Skeletal muscle cell (primary cell): ENCODE results near the gene TFDP2.
"Not testable (repeated sequence)": the region's sequence is repeated elsewhere in the genome, so short reads cannot be mapped to it uniquely, and the experiment has no call there.

Source experiments
- DNase-seq: peaks from one replicate; pipeline ENCODE4 v3.0.0-alpha.2; 2010; ENCODE audit warnings: low read depth
- H3K4me3 ChIP-seq: 2 replicates; pipeline ENCODE4 v1.5.1; 2011; ENCODE audit warnings: low read depth, mild to moderate bottlenecking, control low read depth, low read length, moderate library complexity

Gene TFDP2

GRCh38 chr3:141986548-141987107 lies 162.7 kb downstream of the TFDP2 start:
- no peak for DNase-seq
- no peak overlapping the region for H3K4me3 ChIP-seq

GRCh38 chr3:141981084-141981483 lies 168.3 kb downstream of the TFDP2 start:
- no peak for DNase-seq

GRCh38 chr3:141979050-141979671 lies 170.2 kb downstream of the TFDP2 start:
- H3K4me3 ChIP-seq = no peak overlapping the region
- DNase-seq = peak; percentile 35

More at GRCh38 chr3:141981084-141981483, 168.3 kb downstream of the TFDP2 start:
- H3K4me3 ChIP-seq = no peak overlapping the region

GRCh38 chr3:141974777-141975176 lies 174.6 kb downstream of the TFDP2 start:
- not testable (repeated sequence) for H3K4me3 ChIP-seq, DNase-seq

GRCh38 chr3:141972399-141972798 lies 176.9 kb downstream of the TFDP2 start:
- no peak overlapping the region for H3K4me3 ChIP-seq
- DNase-seq = no peak

- no peak for DNase-seq
- no peak overlapping the region for H3K4me3 ChIP-seq
Measured at GRCh38 chr3:141971571-141971970, 177.8 kb downstream of the TFDP2 start.

- no peak for DNase-seq
- no peak overlapping the region for H3K4me3 ChIP-seq
Measured at GRCh38 chr3:141969711-141970110, 179.6 kb downstream of the TFDP2 start.

GRCh38 chr3:141965471-141965870 lies 183.9 kb downstream of the TFDP2 start:
- no peak for DNase-seq

GRCh38 chr3:141963301-141963700 lies 186.0 kb downstream of the TFDP2 start:
- no peak for DNase-seq
- no peak overlapping the region for H3K4me3 ChIP-seq

More at GRCh38 chr3:141965471-141965870, 183.9 kb downstream of the TFDP2 start:
- no peak overlapping the region for H3K4me3 ChIP-seq

GRCh38 chr3:141960731-141961130 lies 188.6 kb downstream of the TFDP2 start:
- peak; percentile 25 for DNase-seq
- no peak overlapping the region for H3K4me3 ChIP-seq

- DNase-seq = peak; percentile 34
Measured at GRCh38 chr3:141959589-141960554, 189.5 kb downstream of the TFDP2 start.

GRCh38 chr3:141955175-141955574 lies 194.2 kb downstream of the TFDP2 start:
- no peak for DNase-seq

More at GRCh38 chr3:141959589-141960554, 189.5 kb downstream of the TFDP2 start:
- H3K4me3 ChIP-seq = no peak overlapping the region

GRCh38 chr3:141952611-141953010 lies 196.7 kb downstream of the TFDP2 start:
- no peak overlapping the region for H3K4me3 ChIP-seq
- no peak for DNase-seq

More at GRCh38 chr3:141955175-141955574, 194.2 kb downstream of the TFDP2 start:
- H3K4me3 ChIP-seq = no peak overlapping the region

GRCh38 chr3:141950572-141951493 lies 198.5 kb downstream of the TFDP2 start:
- no peak for DNase-seq
- no peak overlapping the region for H3K4me3 ChIP-seq

GRCh38 chr3:141949972-141950371 lies 199.4 kb downstream of the TFDP2 start:
- DNase-seq = no peak
- no peak overlapping the region for H3K4me3 ChIP-seq

GRCh38 chr3:141949399-141949798 lies 199.9 kb downstream of the TFDP2 start:
- H3K4me3 ChIP-seq = no peak overlapping the region
- DNase-seq = no peak

- H3K4me3 ChIP-seq = no peak overlapping the region
- peak; percentile 15 for DNase-seq
Measured at GRCh38 chr3:141945726-141946485, 203.4 kb downstream of the TFDP2 start.

- no peak for DNase-seq
- no peak overlapping the region for H3K4me3 ChIP-seq
Measured at GRCh38 chr3:141942006-141942405, 207.3 kb downstream of the TFDP2 start.
